Putamen (tissue), 1 donor: ENCODE measurements around the gene TMEM243.
"Not testable (repeated sequence)": the region's sequence is repeated elsewhere in the genome, so short reads cannot be mapped to it uniquely, and the experiment has no call there.

Source experiments
- DNase-seq: peaks from one replicate; pipeline ENCODE4 v3.0.0-alpha.2; 2016; ENCODE audit warnings: low spot score

The TMEM243 gene

GRCh38 chr7:87210506-87210905 lies 9.0 kb downstream of the TMEM243 start:
- DNase-seq: no peak

- no peak for DNase-seq
Observed at GRCh38 chr7:87209295-87209924, 10.1 kb downstream of the TMEM243 start.

- no peak for DNase-seq
Observed at GRCh38 chr7:87206361-87206760, 13.2 kb downstream of the TMEM243 start.

GRCh38 chr7:87205701-87206100 lies 13.8 kb downstream of the TMEM243 start:
- not testable (repeated sequence) for DNase-seq

GRCh38 chr7:87204933-87205332 lies 14.6 kb downstream of the TMEM243 start:
- DNase-seq: no peak

DNA sequence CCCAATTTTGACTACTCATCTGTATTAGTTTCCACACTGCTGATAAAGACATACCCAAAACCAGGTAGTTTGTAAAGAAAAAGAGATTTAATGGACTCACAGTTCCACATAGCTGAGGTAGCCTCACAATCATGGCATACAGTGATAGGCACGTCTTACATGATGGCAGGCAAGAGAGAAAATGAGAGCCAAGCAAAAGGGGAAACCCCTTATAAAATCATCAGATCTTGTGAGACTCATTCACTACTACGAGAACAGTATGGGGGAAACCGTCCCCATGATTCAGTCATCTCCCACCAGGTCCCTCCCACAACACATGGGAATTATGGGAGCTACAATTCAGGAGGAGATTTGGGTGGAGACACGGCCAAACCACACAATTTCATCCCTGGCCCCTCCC lies 15.6 kb downstream of the TMEM243 start:
- not testable (repeated sequence) for DNase-seq

DNA sequence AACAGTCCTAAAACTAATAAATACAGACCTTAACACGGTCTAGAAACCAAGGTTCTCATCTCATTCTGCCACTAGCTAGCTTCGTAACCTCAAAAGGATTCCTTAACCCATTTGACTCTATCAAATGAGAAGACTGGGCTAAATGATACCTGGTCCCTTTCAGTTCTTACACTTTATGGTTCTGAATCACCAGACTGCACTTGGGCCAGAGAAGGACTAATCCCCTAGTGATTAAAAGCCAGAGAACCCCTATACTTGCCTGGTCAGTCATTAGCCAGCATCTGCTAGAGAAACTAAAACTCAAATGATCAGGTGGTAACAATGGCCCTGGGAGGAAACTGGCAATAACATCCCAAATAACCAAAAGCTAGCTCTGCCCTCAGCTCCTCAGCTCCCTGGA lies 16.8 kb downstream of the TMEM243 start:
- DNase-seq: no peak

DNA sequence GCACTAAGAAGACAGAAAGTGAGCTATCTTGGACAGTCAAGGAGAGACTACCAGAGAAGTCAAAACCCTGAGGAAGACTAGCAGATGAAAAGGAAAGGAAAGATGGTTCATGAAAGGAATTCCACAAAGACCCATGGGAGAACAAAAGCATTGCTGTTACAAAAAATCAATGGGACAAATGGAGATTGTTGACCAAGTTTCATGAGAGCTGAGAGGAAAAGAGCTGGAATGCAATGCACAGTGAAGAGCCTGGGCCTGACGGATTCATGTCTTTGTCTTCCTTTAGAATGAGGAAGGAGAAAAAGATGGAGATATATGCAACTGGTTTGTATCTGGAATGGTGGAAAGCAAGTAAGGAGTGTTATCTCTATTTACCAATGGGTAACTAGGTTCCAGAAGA lies 17.3 kb downstream of the TMEM243 start:
- no peak for DNase-seq

DNA sequence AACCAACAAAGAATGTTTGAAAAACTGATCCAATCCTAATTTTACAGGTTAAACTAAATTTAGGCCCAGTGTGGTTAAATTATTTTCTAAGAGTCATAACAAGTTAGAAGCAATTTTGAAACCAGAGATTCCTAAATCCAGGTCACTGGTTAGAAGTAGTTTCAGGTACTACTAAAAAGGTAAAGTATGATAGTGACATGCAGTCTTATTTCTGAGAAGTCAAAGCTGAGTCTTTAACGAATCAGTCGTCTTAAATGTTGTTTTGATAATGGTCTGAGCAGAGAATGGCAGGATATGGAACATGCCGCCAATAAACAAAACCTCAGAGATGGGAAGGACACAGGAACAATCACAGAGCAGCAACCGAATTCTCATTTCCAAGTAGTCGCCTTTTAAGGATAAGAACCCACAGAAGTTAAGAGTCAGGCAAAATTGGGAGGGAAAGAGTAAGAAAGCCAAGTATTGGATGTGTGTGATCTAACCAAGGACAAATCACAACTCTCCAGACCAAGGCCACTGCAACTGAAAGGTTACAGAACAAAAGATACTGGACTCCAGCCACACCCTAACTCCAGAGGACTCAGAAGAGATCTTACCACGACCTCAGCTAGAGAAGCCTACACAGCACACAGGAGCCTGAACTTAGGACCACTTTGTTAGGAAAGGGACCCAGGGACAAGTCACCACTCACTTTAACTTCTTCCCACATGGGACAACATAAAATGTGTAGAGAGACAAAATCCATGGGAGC lies 19.7 kb downstream of the TMEM243 start:
- no peak for DNase-seq

DNA sequence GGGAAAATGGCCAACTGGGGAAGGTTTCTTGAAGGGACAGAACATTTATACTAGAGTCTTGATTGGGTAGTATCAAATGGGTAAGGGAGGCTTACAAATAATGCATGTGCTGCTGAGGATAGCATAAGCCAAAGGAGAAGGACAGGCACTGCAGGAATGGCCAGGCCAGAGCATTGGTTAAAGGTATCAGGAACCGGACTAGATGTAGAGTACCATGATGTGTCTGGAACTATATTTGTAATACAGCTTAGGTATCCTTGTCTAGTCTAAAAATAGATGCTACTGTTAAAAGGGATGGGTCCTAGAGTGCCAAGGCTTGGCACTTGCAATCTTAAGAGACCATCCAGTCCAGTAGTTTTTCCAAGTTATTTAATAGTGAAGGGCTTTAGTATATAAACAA lies 20.3 kb downstream of the TMEM243 start:
- no peak for DNase-seq

GRCh38 chr7:87193912-87194311 lies 25.6 kb downstream of the TMEM243 start:
- DNase-seq: no peak

DNA sequence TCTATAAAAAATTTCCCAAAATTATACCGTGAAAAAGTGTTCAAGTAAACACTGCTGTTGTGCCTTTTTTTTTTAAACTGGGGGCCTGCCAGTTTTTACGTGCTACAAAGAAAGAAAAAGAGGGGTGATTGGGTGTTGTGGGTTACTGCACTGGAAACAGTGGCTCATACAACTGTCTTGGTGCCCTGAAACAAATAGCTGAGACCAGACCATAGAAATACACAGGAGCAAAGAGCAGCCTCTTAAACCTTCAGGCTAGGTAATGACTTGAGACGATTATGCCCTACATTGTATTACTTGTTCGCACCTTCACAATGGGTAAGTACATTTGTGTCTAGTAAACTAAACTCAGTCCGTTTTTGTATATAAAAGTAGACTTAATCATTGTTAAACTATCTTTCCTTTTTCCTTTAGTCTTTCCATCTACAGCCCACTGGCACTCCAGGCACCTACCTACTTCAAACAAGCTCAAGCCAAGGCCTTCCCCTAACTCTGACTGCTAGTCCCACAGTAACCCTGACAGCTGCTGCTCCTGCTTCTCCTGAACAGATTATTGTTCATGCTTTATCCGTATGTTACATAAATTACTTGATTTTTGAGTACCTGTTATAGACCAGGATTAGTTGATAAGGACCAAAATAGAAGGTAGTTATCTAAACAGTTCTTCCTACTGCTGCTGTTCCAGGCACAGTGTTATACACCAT lies 26.6 kb downstream of the TMEM243 start:
- DNase-seq: no peak

GRCh38 chr7:87190783-87191182 lies 28.7 kb downstream of the TMEM243 start:
- no peak for DNase-seq

- DNase-seq: no peak
Observed at GRCh38 chr7:87188930-87189329, 30.6 kb downstream of the TMEM243 start.

DNA sequence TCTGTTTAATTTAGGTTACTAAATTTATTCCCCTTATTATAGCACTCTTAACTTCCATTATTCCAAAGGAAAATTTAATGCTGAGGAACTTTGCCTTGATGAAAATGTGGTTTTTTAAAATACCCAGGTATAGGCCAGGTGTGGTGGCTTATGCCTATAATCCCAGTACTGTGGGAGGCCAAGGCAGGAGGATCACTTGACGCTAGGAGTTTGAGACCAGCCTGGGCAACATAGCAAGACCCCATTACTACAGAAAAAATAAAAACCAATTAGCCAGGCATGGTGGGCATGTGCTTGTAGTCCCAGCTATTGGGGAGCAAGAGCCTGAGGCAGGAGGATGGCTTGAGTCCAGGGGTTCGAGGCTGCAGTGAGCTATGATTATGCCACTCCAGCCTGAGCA lies 32.4 kb downstream of the TMEM243 start:
- no peak for DNase-seq

DNA sequence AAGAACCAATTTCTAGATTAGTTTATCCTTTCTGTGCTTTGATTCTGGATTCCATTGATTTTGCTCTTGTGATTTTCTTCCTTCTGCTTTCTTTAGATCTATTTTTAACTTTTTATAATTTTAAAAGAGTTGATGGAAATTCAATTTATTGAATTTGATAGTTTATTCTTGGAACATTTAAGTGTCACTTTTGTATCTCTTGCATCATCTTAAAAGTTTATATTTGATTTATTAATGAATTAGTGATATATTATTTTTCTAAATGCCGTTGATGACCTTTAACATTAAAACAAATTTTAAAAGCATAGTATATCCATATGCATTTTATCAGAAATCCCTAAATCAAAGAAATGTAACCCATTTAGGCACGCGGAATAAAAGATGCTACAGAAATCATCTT lies 40.4 kb downstream of the TMEM243 start:
- DNase-seq: no peak

- no peak for DNase-seq
Observed at GRCh38 chr7:87178320-87178719, 41.2 kb downstream of the TMEM243 start.

GRCh38 chr7:87173471-87173870 lies 46.1 kb downstream of the TMEM243 start:
- no peak for DNase-seq

DNA sequence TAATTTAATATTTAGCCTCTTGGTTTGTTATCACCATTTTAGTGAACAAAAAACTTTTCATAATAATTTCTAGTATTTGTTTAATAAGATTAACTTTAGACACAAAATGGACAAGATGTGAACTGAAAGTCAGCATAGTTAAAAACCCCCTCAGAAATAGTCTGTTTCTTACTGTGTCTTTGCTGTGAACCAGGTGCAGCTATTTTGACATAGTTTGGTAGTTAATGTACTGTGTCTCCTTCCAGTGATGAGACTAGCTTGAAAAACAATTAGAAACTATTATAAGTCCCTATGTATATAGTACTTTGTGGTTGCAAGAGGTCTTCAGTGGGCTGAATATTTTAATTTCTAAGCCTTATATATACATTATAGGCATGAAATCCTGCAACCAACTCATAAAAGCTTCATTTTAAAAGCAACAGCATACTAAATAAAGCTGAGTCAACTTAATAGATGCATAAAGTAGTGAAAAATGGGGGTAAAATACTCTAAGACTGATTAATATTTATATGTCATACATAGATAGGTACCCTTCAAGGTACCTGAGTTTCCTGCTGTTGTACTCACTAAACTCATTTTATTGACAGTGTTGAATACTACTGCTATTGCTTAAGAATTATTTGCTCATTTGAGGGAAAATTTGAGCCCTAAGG lies 48.1 kb downstream of the TMEM243 start:
- no peak for DNase-seq

DNA sequence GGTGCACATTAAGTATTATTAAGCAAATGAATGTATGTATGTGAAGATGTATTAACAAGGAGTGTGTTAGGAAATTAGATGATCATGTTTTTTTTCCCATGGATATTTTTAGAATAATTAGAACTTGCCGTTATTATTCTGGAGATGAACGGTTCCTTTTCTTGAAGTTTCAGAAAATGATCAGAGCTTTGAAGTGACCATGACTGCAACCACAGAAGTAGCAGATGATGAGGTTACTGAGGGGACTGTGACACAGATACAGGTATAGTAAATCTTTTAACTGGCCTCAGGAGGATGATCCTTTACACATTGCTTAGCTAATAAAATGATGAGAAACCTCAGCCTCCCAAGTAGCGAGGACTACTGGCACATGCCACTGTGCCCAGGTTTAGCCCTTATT lies 48.7 kb downstream of the TMEM243 start:
- DNase-seq: no peak

GRCh38 chr7:87164433-87164832 lies 55.1 kb downstream of the TMEM243 start:
- no peak for DNase-seq

- DNase-seq: no peak
Observed at GRCh38 chr7:87159538-87159937, 60.0 kb downstream of the TMEM243 start.

- DNase-seq: no peak
Observed at GRCh38 chr7:87156709-87157108, 62.8 kb downstream of the TMEM243 start.
